HS-27A (cell line): ENCODE results near the gene SLIT3.

ENCODE experiments used
- DNase-seq: peaks from one replicate; pipeline ENCODE4 v3.0.0-alpha.2; 2012; ENCODE audit warnings: low read depth, missing footprints

The SLIT3 gene

DNA sequence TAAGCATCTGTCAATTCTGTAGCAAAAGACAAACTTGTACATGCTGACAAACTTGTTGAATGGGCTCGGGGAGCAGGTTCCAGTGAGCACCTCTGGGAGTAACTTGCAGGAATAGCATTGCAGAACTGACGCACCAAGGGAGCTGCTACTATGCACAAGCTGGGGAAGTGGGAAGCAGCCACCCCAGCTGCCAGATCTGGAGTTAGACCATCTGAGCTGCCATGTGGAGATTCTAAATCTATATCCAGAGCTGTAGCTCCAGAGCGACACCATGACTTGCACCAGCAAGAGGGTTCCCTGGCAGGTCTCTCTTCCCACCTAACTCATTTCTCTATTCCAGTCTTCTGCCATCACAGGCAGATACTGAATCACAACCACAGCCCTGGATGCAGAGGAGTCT, 375.8 kb downstream of the SLIT3 start:
- no peak for DNase-seq

DNA sequence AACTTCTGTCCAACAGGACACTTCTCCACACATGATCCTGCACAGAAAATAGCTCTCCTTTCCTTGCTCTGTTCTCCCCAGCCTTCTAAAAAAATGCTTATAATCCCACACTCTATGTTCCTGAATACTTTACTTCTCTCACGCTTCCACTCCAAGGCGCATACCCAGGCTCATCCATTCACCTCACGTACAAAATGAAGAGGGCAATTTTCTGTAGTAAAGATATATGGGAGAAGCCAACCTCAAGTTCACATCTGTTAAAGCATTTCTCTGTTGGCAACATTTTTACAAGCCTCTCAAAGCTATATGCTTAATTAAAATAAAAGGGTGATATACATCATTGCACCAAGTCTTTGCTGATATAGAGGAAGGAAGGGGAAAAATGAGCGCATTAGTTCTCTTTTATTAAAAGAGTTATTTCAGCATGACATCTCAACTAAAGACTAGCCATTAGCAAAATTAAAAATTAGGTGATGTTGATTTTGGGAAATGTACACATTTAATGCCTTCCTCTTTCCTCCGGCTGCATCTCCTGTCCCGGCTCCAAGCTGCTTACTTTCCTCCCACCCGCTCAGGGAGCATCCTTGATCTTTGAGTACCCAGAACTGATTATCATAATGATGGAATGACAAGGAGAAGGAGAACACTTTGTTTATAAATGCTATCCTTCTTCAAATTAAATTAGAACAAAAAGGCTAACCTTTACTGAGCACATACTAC, 379.6 kb downstream of the SLIT3 start:
- DNase-seq = no peak

DNA sequence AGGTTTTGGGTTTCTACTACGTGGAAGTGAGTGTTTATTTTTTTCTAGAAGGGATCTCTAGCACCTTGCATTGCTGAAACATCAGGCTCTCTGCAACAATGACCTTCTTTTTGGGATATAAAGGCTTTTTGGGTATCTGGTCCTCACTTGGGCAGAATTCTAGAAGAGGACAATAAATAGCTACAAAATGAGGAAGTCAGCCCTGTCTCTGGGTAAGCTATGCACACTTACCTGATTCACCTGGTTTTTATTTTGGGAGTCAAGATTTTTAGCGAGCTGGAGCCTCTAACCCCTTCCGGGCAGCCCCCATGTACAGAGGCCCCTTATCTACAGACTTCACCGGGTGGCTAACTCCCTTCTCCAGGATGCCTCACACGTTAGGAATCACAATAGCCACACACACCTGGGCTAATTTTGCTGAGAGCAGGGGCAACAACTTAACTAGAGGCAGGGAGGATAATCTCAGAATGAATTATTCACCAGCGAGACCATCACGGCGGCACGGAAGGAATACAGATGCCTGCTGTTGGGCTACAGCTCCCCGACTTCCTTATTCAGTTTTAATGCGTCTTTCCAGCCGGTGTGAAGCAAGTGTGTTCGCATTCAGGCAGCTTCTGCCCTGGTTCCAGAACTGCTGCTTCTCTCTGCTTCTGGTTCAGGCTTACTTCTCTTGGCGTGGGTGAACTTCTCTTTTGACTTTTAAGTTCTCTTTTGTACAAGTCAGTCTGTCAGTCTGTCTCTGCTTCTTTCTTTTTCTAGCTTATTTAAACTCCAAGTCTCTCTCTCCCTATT, 380.7 kb downstream of the SLIT3 start:
- DNase-seq = no peak

DNA sequence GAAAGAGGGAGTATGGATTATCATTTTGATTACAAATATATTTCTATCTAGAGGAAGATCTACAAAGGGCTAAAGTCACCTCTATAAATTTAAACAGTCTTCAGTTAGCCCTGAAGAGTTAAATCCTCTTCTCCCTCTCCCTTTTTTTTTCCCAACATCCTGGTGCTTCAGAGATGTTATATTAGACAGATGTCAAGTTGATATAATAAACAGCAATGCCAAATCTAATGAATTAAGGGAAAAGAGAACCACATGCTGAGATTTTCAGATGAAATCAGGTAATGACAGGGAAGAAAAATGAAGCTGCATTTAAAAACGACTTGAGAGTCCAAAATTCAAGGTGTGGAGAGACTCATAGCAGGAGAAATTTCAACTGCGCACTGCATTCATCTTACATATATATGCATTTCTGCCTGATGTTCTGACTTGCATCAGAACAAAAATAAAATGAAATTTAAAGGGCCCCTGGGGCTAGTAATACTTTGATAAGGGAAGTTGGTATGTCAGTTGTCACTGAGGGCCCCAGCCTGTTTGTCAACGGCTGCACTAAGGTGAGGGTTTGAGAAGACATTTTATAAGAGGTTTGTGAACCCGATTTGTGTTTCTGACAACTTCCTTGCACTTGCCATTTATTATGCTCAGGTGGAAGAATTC, 382.9 kb downstream of the SLIT3 start:
- DNase-seq = no peak

DNA sequence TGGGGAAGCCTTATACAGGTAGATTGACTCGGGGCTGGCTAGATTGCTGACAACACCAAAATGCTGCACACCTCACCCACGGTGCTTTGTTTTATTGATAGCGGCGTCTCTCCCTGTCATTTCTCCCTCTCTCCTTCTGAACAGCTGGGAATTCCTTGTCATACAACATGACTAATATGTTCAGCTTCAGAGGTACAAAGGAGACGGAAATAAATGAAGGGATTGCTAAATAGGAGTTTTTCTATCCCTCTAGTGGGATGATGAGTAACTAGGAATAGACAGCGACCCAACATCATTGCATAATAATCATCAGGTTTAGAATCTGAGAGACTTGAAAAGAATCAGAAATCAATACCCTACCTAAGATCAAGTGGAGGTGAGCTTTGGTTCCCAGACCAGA, 384.1 kb downstream of the SLIT3 start:
- DNase-seq = no peak

DNA sequence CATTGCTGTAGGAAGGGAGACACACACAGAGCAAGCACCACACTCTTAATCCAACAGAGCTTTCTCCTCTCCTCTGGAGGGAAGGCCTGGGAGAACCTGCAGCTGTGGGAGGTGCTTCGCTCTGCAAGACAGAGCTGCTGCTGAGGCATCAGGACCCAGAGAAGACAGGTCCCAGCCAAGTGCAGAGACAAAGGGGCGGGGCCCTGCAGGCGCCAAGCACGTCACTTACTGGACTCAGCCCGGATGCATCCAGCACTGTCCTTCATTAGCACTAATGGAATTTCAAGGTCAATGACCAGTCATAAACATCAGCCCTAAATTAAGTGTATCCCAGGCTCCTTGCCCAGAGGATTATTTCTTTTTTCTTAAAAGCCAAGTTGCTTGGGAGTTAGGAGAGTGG, 384.7 kb downstream of the SLIT3 start:
- DNase-seq = no peak

DNA sequence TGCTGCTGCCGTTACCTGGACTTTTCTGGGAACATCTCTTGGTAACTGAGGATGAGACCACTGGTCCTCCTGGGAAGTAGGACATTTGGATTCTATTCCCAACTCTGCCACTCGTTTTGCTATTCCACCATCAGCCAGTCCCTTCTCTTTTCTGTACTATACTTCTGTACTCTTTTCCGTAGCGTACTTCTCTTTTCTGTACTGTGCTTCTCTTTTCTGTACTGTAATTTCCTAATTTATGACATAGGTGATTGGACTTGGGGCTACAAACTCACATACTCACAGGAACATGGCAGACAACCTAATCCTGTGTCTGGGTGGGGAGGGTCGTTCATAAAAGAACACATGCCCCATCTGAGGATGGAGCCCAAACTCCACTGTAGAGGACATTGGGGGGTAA, 386.4 kb downstream of the SLIT3 start:
- DNase-seq = no peak

DNA sequence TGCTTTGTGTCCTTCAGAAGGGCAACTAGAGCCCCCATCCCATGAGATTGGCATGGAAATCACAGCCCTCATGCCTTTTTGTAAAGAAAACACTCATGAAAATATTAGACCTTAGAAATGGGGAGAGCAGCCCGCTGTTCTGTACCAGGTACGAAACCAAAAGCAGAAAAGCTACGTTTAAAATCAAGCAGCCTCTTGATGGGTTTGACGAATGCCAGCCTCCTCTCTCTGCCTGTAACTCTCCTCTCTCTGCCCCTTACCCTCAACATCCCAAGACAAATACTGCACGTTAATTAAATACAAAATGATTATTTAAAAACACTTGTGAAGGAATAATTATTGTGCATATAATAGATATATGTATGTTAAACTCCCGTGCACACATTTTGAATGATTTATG, 390.1 kb downstream of the SLIT3 start:
- no peak for DNase-seq

DNA sequence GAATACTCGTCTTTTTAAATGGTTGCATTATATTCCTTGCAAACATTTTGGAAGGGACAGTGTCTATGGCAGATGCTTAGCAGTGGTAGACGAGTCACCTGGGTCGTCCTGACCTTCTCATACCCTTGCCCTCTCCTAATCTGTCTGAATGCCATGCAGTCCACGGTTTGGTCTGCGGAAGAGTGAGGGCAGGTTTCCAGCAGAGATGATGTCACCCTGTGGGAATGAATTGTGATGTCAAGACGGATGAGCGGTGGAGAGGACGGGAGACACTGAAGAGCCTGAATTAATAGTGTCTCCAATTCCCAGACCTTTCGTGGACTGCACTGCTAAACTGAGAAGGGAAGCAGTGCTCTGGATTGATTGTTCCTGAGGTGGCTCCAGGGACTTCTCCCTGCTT, 392.7 kb downstream of the SLIT3 start:
- DNase-seq = no peak

DNA sequence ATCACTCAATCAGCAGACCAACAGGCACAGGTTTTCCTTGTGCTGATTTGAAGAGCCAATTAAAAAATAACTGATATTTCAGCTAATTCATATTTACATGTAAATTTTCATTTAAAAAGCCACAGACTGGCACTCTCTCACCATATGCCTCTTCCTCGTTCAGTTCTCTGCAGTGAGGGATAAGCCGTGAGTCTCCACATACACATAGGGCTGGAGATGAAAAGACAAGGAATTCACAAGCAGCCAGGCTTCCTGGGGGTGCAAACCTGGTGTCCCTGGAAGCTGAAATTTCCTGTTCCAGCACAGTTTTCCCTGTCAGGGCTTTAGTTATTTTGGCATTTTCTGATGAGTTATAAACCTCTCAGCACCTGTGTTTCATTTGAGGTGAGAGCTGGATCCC, 397.9 kb downstream of the SLIT3 start:
- DNase-seq = no peak

DNA sequence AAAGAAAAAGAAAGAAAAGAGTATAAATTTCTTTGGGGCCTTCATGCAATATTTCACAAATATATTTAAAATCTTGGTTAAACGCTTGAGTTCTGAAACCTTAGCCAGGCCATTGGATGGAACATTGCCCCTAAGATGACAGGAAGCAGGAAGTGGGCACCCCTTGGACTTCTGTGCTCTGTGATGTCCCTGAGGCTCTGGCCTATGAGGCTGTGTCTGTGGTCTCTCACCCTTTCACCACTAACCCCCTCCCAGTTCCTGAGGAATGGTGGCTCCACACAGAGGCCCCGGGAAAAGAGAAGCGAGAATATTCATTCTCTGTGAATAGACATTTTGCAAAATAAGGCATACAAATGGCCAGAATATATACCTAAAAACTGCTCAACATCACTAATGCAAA, 401.3 kb downstream of the SLIT3 start:
- DNase-seq = no peak

DNA sequence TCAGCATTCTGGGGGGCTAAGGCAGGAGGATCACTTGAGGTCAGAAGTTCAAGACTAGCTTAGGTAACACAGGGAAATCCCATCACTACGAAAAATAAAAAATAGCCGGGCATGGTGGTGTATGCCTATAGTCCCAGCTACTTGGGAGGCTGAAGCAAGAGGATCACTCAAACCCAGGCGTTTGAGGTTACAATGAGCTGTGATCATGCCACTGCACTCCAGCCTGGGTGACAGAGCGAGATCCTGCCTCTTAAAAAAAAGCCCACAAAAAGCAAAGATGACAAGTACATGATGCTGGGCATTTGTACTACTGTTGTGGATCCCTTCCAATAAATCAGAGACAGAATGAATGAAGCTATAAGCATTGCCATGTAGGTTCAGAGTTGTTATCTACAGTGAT, 401.7 kb downstream of the SLIT3 start:
- DNase-seq = no peak

DNA sequence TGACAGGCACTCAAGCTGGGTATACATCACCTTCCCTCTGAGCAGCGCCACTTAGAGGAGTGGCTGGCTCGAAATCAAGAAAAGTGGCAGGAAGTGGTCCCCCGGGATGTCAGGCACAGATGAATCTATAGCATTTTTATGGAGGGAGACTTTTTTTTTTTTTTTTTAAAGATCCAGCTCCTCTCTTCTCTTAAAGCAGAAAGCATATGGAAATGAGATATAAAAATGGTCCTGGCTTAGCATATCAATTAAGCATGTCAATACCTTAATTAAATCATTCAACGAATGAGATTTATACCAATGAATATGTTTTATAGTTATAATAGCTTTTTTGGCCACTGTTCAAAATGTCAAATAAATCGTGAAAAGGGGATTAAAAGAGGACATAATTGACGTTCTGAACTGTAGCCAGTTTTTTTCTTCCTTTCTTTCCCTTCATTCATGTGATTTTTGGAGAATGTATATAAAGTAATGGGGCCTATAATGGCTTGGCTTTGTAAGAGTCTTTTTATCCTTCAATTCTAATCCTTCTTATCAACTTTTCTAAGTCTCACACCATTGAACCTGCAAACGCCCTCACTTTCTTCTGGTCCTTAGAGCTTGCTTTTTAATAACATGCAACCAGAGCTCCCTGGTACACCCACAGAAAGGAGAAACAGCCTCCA, 402.6 kb downstream of the SLIT3 start:
- DNase-seq = no peak

DNA sequence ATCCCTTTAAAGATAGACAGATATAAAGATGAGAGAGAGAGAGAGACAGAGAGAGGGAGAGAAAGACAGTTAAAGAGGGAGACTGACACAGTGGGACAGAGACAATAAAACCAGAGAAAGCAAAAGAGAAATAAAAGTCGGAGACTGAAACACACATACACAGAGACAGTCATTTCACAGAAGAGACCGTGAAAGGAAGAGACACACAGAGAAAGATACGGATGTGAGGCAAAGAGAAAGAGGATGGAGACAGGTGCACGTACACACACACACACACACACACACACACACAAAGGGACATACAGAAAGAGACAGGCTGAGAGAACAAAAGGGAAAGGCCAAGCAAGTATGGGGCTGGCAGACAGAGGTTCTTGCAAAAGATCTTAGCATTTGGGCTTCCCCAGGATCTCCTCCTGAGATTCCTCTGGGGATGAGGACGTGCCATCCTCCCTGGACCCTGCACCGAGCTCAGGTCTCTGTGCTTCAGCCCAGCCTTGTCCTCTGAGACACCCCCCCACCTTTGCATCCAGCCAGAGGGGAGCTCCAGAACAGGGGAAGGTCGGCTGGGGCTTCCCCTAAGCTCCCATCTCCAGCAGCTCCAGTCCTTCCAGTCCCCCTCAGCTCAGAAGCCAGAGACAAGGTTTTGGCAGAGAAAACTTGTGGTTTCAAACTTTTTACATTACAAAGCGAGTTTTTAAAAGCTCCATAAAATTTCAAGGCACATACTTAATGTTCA, 403.4 kb downstream of the SLIT3 start:
- no peak for DNase-seq

DNA sequence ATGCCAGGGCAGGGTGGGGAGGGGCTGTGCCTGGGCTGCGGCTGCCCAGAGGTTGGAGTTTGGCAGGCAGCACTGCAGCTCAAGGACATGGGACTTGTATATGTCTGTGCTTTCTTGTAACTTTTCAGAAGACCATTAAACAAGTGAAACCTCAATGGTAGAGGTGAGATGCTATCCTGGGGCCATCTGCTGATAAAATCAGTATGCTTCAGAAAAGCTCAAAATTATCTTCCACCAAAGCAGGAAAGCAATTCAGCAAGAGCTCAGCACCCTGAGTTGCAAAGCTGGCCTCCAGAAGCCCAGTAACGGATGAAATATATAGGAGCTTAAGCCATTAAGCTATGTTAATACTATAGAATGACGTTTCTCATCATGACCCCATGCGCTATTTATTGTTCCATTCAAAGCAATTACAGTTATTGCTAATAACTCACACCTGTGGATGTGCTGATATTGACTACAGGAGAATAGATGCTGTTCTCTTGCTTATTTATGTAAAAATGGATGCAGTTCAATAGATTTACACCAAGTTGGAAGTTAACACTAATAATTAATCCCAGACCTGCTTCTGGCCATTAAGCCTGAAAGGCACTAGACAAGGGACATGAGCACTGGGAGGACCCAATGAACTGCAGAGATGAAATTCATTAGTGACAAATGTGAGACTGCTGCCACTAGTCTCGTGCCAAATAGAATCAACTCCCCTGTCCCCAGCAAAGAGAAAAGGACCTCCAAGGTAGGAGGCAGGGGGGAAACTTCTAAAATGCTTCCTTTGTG, 405.5 kb downstream of the SLIT3 start:
- no peak for DNase-seq

DNA sequence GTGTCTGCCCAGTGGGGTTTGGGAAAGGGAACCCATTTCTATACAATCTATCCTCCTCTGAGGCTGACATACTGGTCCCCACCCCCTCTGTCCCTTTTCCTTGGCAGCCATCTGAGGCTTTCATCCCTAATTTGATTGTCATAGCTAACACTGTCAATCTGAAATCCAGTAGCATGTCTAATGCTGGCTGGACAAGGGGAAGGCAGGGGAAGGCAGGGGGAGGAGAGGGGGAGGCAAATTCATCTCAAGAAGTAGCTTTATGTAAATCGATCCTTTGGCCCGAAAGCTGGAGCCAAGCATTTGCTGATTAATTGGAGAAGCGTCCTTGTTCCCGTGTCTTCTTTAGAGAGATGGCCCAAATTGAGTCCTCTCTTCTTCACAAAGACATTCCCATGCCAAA, 407.7 kb downstream of the SLIT3 start:
- DNase-seq = no peak

DNA sequence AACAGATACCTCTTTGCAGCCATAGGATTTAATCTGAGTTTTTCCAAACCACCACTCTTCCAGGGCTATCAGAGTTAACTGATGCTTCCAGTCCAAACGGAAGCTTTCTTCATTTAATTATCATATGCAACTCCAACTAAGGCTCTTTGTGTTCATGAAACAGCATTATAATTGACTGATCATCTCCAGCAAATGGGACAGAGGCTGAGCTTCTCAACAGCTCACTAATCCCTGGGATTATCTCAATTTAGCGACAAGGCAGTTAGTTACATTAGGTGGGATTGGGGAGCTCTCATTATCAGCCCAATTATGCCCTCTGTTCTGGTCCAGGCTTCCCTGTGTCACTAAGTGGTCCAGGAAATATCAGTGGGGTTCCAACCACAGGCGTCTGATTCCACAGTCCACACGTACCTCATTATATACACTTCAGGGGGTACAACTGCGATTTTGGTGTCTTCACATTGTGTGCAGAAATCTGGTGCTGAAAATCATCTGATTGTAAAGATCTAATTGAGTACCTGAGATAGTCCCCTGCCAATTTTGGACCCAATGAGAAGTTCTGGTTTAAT, 408.2 kb downstream of the SLIT3 start:
- no peak for DNase-seq

DNA sequence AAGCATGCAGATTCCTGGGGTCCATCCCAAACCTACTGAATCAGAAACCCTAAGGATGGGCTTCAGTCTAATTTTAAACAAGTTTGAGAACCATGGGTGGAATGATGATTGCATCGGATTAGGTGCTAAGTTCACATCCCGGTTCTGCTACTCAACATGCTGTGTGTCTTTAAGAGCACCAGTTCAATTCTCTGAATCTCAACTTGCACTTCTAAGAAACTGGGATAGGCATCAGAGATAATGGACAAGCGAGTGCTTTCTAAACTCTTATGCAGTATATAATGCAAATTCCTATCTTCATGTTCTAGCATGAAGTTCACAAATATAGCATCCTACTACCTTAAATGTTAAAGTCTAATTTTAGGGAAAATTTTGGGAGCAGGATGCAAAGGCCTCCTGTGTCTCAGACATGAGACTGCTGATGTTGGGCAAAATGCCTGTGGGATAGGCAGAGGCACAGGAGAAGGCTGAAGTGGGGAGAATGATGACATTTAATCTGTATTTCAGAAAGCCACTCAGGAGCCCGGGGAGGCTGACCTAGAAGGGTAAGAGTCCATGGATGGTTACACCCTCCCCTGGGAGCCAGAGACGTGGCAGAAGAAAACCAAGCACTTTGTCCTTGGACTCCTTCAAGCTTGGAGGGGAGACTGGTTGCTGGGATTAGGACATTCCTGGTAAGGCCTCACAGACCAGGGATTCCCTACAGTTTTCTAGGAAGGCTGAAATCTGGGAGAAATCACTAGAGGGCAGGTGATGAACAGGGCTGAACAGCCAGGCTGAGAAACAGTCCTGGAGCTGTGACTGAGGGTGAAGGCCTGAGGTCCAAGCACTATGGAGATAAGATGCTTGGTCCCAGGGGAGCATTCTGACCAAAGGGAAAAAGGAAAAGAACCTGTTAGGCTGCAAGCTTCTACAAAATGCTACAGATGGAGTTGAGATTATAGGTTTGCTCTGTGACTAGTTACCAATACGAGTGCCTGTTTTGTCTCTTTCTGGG, 409.8 kb downstream of the SLIT3 start:
- no peak for DNase-seq

DNA sequence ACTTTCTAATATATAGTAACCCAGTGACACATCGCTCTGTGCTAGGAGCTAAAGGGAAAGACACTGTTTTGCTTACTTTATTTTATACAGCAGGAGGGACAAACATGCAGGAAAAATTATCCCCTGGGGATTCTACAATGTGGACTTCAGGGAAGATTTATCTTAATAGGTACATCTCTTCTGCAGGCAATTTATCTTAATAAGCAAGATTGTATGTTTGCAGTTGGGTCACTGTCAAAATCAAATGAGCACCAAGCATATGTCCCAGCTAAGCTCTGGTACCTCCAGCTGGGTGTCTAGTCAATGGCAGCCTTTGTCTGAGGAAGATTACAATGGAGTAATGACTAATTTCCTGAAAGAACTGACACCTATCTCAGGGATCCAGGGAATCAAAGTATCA, 411.9 kb downstream of the SLIT3 start:
- no peak for DNase-seq

DNA sequence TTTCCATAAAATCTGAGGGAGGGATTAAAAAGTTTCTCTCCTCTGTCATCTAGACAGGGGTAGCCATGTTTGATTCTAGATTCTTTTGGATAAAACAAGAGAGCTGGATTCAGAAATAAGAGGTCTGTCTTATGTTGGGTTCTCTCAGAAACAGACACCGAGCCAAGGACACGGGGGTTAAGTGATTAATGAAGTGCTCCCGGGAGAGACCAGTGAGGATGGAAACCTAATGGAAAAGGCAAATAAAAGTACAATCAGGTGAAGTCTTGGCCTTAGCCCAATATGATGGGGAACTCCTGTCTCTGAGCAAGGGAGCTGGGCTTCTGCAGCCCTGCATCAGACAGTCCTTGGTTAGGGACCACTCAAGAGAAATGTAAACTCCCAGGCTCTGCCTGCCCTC, 413.0 kb downstream of the SLIT3 start:
- DNase-seq = no peak
